ENCODE results near the gene CELF6.

The CELF6 gene

DNA sequence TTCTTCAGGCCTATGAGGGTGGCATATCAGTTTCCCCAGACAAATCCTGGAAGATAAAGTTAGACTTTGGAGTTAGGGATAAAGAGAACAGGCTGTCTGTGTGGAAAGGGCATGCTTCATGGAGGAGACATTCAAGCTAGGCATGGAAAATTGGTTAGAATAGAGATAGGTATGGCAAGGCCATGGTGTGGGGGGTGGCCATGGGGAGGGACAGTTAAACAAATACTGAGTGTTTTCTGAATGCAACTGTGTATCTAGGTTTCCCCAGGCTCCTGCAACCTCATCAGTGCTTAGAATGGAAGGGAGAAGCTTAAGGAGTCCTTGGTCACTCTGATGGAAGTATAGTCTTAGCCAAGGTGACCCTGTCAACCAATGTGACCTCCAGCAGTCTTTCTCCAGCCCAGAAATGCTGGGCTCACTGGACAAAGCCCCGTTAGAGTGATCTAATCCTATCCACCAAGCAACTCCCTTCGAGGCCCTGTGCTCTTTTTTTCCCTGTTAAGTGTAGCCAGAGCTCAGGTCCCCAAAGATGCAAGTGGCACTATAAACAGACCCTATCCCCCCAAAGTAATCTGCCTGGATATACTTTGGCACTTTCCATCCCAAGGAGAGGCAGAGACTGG lies 83.5 kb downstream of the CELF6 start:
- no peaks in the 10 kb centered on the region for H3K9me3 ChIP-seq (ENCODE audit: control insufficient read depth, insufficient read depth, low read length)
- peaks cover 10% of the 10 kb centered on the region for H3K4me1 ChIP-seq (ENCODE audit: control insufficient read depth, low read length)
- H3K9me2 ChIP-seq (replicated peaks; ENCODE audit: control insufficient read depth, low read length) = no peaks in the 10 kb centered on the region
- TF ChIP-seq, protein P1, sequence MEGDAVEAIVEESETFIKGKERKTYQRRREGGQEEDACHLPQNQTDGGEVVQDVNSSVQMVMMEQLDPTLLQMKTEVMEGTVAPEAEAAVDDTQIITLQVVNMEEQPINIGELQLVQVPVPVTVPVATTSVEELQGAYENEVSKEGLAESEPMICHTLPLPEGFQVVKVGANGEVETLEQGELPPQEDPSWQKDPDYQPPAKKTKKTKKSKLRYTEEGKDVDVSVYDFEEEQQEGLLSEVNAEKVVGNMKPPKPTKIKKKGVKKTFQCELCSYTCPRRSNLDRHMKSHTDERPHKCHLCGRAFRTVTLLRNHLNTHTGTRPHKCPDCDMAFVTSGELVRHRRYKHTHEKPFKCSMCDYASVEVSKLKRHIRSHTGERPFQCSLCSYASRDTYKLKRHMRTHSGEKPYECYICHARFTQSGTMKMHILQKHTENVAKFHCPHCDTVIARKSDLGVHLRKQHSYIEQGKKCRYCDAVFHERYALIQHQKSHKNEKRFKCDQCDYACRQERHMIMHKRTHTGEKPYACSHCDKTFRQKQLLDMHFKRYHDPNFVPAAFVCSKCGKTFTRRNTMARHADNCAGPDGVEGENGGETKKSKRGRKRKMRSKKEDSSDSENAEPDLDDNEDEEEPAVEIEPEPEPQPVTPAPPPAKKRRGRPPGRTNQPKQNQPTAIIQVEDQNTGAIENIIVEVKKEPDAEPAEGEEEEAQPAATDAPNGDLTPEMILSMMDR (IDR thresholded peaks at IDR 0.05; ENCODE audit: low read depth, low read length, poor library complexity, severe bottlenecking) = no peak
- TF ChIP-seq EZH2phosphoT487 (IDR thresholded peaks at IDR 0.05; ENCODE audit: borderline replicate concordance, low read length) = no peak
- no peaks in the 10 kb centered on the region for H3K27me3 ChIP-seq (ENCODE audit: control insufficient read depth, low read length)
- H3K36me3 ChIP-seq (ENCODE audit: control insufficient read depth, low read length) = peaks cover 16% of the 10 kb centered on the region
- no peaks in the 10 kb centered on the region for H4K20me1 ChIP-seq (ENCODE audit: control insufficient read depth, insufficient read depth, low read depth, low read length)
- peaks cover 7% of the 10 kb centered on the region; the same call in 1 of the 2 replicates for H3F3A ChIP-seq (ENCODE audit: control insufficient read depth, insufficient read depth)
- peaks cover 7% of the 10 kb centered on the region for H3K79me2 ChIP-seq (ENCODE audit: control insufficient read depth, low read length)
- no peak overlapping the region for H3K4me3 ChIP-seq (ENCODE audit: low read length)
- no peak overlapping the region for H3K27ac ChIP-seq (ENCODE audit: low read depth, low read length)
- no peak overlapping the region for H3K4me2 ChIP-seq (ENCODE audit: low read length)

DNA sequence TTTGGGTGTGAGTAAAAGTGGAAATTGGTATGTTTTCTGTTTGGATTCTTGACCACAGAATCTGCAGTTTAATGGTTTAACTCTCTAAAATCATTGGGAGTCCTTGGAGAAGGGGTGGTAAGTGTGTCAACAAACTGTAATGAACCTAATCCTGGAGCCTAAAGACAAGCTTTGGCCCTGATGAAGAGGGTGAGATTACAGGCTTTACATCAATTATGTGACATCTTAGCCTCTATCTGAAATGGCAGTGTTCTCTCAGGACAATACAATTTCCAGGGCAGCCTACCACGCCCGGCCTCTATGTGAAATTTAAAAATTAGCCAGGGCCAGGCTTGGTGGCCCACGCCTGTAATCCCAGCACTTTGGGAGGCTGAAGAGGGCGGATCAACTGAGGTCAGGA lies 84.7 kb downstream of the CELF6 start:
- Histone ChIP-seq H3K79me2 (ENCODE audit: control insufficient read depth, low read length) (peaks cover 15% of the 10 kb centered on the region), H3K27ac (ENCODE audit: low read depth, low read length) (no peak overlapping the region), H4K20me1 (ENCODE audit: control insufficient read depth, insufficient read depth, low read depth, low read length) (no peaks in the 10 kb centered on the region), H3K4me1 (ENCODE audit: control insufficient read depth, low read length) (peaks cover 10% of the 10 kb centered on the region), H3F3A (ENCODE audit: control insufficient read depth, insufficient read depth) (peaks cover 10% of the 10 kb centered on the region; the same call in 1 of the 2 replicates), H3K4me2 (ENCODE audit: low read length) (no peak overlapping the region), H3K36me3 (ENCODE audit: control insufficient read depth, low read length) (peaks cover 10% of the 10 kb centered on the region), H3K9me2 (replicated peaks; ENCODE audit: control insufficient read depth, low read length) (no peaks in the 10 kb centered on the region), H3K4me3 (ENCODE audit: low read length) (no peak overlapping the region), H3K27me3 (ENCODE audit: control insufficient read depth, low read length) (no peaks in the 10 kb centered on the region), H3K9me3 (ENCODE audit: control insufficient read depth, insufficient read depth, low read length) (no peaks in the 10 kb centered on the region)
- no peak for TF ChIP-seq EZH2phosphoT487 (IDR thresholded peaks at IDR 0.05; ENCODE audit: borderline replicate concordance, low read length)
- TF ChIP-seq, protein P1 (IDR thresholded peaks at IDR 0.05; ENCODE audit: low read depth, low read length, poor library complexity, severe bottlenecking) = no peak
